Tibial nerve (tissue), 4 donors: ENCODE measurements around the gene RIGI.

Experiments
- CTCF ChIP-seq, 5 experiments: fragments of 200-600 bp in 3 of 5; fragments of 450-650 bp in 2 of 5; sonication (generic) in 3 of 5; IDR thresholded peaks; one replicate each; pipeline ENCODE4 v1.5.1; 2016 to 2019; ENCODE audit warnings: antibody characterized with exemption in 5 of 5, mild to moderate bottlenecking in 3 of 5, moderate library complexity in 2 of 5
- EP300 ChIP-seq, 2 donors: sonication (generic); formaldehyde crosslinking; IDR thresholded peaks; one replicate each; pipeline ENCODE4 v1.6.1; 2017; ENCODE audit warnings: antibody characterized with exemption in 2 of 2, mild to moderate bottlenecking in 1 of 2
- POLR2A ChIP-seq, 2 donors: fragments of 450-650 bp; IDR thresholded peaks; one replicate each; pipeline ENCODE4 v1.6.1; 2017; ENCODE audit warnings: antibody characterized with exemption in 2 of 2, mild to moderate bottlenecking in 2 of 2, moderate library complexity in 2 of 2

- TF ChIP-seq EP300 (IDR thresholded peaks at IDR 0.05), result no peak
- TF ChIP-seq CTCF (IDR thresholded peaks at IDR 0.05), result no peak
- no peak for TF ChIP-seq POLR2A (IDR thresholded peaks at IDR 0.05)
Observed at GRCh38 chr9:32518276-32518675, 7.7 kb downstream of the RIGI start.
